ENCODE results near the gene TNFSF8.

- TF ChIP-seq CTCF (IDR thresholded peaks at IDR 0.05): no peak
- TF ChIP-seq POLR2AphosphoS5 (IDR thresholded peaks at IDR 0.05): no peak
Measured at GRCh38 chr9:114960276-114960675, 29.9 kb upstream of the TNFSF8 start.

Data from gastroesophageal sphincter (tissue), 3 donors.